GM15510 (cell line): ENCODE measurements around the gene C1orf52.

Experiments used
- POLR2A ChIP-seq: IDR thresholded peaks from 3 replicates; pipeline ENCODE4 v1.6.1; 2011; ENCODE audit warnings: borderline replicate concordance; ENCODE audit not compliant: insufficient read length; ENCODE audit errors: extremely low read depth

The C1orf52 gene

DNA sequence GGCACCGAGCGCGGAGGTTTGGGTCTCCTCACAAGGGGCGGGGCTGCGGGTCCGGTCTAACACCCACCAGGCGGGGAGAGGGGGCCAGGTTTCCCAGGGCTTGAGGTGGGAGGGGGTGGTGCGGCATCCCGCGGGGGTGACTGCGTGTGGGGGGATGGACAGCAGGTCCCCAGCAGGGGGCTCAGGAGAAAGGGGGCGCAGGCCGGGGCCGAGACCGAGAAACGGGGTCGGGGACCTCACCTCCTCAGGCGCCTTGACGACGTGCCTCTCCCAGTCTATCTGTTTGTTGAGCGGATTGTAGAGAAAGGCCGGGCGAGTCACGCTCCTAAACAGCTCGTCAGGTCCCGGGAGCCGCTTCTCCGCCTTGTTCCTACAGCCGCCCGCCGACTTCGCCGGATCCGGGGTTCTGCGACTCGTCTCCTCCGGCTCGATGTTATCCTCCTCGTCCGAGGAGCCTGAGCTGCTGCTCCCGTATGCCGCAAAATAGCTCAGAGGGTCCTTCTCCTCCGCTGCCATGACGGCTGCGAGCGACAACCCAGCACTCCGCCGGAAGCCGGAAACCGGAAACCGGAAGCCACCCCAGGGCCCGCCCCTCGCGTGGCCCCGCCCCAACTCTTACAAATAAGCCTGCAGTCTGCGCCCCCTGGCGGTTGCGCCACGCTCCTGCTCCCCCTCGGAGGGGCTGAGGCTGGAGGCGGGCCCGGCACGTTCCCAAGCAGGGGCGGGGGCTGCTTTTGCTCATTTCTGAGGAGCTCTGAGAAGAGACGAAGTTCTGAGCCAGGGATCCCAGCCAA is at the start of gene C1orf52:
TSS of gene C1orf52 (minus strand) at position 545 of the 794 bp plus-strand sequence. CDS start at position 516, 29 bp downstream.
- peak; percentile 96 for TF ChIP-seq POLR2A

- no peak for TF ChIP-seq POLR2A
Observed at GRCh38 chr1:85308833-85309350, 49.4 kb upstream of the C1orf52 start.

DNA sequence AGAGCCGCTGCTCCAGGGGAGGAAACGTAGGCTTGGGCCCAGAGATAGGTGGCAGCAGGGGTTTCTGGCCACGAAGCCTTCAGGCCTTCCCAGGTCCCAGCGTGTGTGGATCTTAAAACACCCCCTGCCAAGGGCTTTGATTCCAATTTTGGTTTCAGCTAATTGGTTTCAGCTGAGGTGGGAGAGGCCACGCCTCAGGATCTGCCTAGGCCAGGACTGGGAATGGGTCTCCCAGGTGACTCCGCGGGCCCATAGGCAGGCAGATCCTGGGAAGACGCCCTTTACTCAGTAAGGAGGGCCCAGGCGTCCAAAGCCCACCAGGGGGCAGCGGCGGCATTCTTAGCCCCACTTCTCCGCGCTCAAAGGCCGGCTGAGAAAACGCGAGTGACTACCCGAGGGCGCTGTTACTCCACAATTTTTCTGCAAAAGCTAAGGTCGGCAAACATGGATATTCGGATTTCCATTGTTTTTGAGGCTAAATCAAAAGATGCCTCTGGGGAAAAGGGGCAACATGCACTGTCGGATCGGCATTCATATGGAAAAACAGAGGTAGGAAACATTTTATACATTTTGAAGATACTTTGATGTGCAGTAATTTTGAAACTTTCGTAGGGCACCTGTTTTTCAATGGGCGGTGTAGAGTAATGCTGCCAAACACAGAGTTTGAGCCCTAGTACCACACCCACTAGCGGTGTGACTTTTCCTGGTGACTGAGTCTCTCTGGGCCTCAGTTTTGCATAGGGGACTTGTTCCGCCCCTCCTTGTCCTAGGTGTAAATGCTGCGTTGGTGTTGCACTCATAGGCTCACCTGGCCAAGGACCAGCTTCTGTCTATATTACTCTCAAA is 48.7 kb upstream of the C1orf52 start:
- no peak for TF ChIP-seq POLR2A

GRCh38 chr1:85306236-85306635 is 46.8 kb upstream of the C1orf52 start:
- TF ChIP-seq POLR2A: no peak

DNA sequence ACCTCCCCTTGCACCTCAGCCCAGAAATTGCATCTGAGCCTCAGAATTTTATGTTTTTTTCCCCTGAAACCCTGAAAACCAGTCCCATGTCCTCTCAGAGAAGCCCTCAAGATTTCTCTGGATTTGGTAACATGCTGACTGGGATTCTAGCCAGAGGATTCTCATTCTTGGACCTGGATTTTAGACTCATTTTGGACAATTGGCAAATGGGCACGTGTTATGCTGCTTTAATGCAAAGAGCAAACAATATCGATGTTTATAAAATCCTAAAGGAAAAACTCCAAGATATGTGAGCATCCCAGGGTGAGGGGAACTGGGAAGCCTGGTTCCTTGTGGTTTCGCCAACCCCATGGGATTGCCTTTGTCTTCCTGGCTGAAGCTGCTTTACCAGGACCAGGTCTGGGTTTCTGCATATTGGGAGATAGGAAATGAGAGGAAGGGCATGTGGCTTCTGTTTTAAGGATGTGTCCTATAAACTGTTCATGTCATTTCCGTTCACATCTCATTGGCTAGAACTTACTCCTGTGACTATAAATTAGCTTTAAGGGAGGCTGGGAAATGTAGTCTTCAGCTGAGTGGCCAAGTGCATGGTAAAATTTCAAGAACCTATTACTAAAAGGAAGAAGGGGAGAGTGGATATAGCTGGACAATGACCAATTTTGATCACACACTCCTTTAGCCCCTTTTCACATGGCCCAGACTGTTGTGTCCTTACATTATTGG is 44.1 kb upstream of the C1orf52 start:
- no peak for TF ChIP-seq POLR2A

DNA sequence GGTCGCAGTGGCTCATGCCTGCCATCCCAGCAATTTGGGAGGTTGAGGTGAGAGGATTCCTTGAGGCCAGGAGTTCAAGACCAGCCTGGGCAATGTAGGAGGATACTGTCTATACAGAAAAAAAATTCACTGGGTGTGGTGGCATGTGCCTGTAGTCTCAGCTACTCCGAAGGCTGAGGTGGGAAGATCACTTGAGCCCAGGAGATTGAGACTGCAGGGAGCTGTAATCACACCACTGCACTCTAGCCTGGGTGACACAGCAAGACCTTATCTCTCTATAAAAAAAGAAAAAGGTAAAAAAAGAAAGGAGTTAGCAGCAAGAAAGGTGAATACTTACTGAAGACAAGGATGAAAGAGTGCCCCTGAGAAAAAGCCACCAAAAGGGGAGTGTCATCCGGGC is 40.7 kb upstream of the C1orf52 start:
- no peak for TF ChIP-seq POLR2A

- no peak for TF ChIP-seq POLR2A
Observed at GRCh38 chr1:85297855-85298629, 38.6 kb upstream of the C1orf52 start.

DNA sequence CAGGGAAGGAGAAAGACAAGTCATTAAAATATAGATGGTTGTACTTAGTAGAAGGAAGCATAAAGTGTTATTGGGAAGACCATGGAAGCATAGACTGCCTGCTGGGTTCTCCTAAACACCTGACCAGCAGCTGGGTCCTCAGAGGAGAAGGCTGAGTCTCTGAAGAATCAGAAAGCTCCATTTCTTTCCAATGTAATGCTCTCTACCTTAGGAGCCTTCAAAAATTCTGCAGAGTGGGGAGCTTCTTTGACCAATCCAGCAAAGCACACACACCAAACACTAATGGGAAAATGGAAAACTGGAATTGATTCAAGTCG is 38.0 kb upstream of the C1orf52 start:
- no peak for TF ChIP-seq POLR2A

- TF ChIP-seq POLR2A: no peak
Observed at GRCh38 chr1:85296980-85297379, 37.5 kb upstream of the C1orf52 start.

- TF ChIP-seq POLR2A: no peak
Observed at GRCh38 chr1:85295654-85296053, 36.2 kb upstream of the C1orf52 start.

- no peak for TF ChIP-seq POLR2A
Observed at GRCh38 chr1:85295006-85295431, 35.6 kb upstream of the C1orf52 start.

DNA sequence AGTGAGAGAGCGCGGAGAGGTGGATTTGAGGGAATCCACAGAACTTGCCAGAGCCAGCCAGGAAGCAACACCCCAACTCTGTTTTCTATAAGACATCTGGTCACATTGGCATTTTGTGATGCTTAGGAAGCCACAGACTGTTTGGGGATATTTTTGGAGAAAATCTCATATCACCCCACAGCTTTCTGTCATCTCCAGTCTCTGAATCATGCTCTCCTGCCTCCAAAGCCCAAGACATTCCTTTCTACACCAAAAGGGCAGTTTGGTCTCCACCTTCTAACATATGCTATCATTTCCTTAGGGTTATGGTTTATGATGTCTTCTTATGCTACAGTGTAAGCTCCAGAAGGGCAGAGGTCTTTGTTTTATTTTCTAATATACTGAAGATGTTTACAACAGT is 31.4 kb upstream of the C1orf52 start:
- TF ChIP-seq POLR2A: no peak

DNA sequence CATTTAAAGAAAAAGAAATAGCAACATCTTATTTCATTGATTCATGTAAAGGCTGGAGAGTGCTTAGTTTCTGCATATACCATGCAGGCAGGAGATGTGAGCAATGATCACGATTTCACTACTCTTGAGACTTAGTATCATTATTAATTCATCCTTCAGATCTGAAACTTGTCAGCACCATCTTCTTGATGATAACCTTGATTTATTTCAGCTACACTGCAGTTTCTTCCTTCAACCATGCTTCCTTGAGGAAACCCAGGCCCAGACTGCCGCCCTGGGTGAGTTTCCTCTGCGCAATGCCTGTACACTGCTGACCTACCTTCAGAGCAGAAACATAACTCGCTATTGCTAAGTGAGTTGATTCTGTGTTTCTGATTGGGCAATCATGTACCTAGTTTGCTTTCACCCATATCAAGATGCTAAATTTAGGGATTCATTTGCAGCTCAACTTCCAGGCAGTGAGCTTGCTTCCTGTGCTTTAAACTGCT is 30.4 kb upstream of the C1orf52 start:
- no peak for TF ChIP-seq POLR2A
